ENCODE data around the gene CALB2. TPM values are rescaled to one million over a fixed set of nuclear protein-coding genes. Genes with fewer than 3 reads are reported as not detected.

Gene CALB2
- total and polyA plus RNA-seq, 2 donors (not counting 3 experiments of a cell fraction or from before 2014, with no cell fraction given), result not detected

- no peaks in the 10 kb centered on the region for H3K79me2 ChIP-seq (ENCODE audit: control insufficient read depth, insufficient read depth, low read length)
- no peak overlapping the region for H3K4me2 ChIP-seq (ENCODE audit: insufficient read depth, low read length)
- H3K9me1 ChIP-seq (replicated peaks; ENCODE audit: control insufficient read depth, extremely low read depth, insufficient read depth, low read length), result no peaks in the 10 kb centered on the region
- H3K4me1 ChIP-seq (ENCODE audit: control insufficient read depth, extremely low read depth, insufficient read depth, low read length), result no peaks in the 10 kb centered on the region
- no peak overlapping the region for H3K27ac ChIP-seq (ENCODE audit: insufficient read depth, low read depth, low read length)
- H3K4me3 ChIP-seq (replicated peaks in 1 of 3; ENCODE audit: insufficient read depth in 1 of 3, low read depth in 1 of 3, low read length in 3 of 3), result no peak overlapping the region
- intact Hi-C loops (cut with micrococcal nuclease), result no loop called here
- ChIA-PET CTCF (interaction anchor here (1.8 to 6.1 kb wide), 3 partner anchors 17 to 201 kb away, joined by 11 to 229 read pairs (median 37); no protein-coding TSS in a partner anchor), POLR2A (no interaction called here)
- DNase-seq (ENCODE audit: low read depth, low spot score) (no peak), FAIRE-seq (no peak)
- no peaks in the 10 kb centered on the region for H3K27me3 ChIP-seq (ENCODE audit: control insufficient read depth in 2 of 2, insufficient read depth in 2 of 2, low read length in 2 of 2)
- TF ChIP-seq JUN (IDR thresholded peaks at IDR 0.05; ENCODE audit: borderline replicate concordance, insufficient read depth, insufficient read length, low read depth) (no peak), POLR2A (IDR thresholded peaks at IDR 0.05; ENCODE audit: low read depth, low read length) (no peak), MYC (IDR thresholded peaks at IDR 0.05; ENCODE audit: low read depth, low read length) (no peak), POLR2AphosphoS5 (IDR thresholded peaks at IDR 0.05; ENCODE audit: insufficient read depth, low read depth, low read length) (no peak), FOS (IDR thresholded peaks at IDR 0.05; ENCODE audit: borderline replicate concordance, insufficient read depth, low read length) (no peak), CTCF (IDR thresholded peaks at IDR 0.05; ENCODE audit: extremely low read depth in 1 of 2, insufficient read depth in 1 of 2, low read depth in 1 of 2, low read length in 2 of 2) (no peak), GATA2 (IDR thresholded peaks at IDR 0.05; ENCODE audit: insufficient read depth, insufficient read length, low read depth, low read length) (no peak), EZH2 (IDR thresholded peaks at IDR 0.05; ENCODE audit: borderline replicate concordance, low read depth, low read length, severe bottlenecking) (no peak)
- TF ChIP-seq, protein P1, sequence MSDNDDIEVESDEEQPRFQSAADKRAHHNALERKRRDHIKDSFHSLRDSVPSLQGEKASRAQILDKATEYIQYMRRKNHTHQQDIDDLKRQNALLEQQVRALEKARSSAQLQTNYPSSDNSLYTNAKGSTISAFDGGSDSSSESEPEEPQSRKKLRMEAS (IDR thresholded peaks at IDR 0.05; ENCODE audit: insufficient read depth, insufficient read length), result no peak
- H3K9ac ChIP-seq (replicated peaks; ENCODE audit: extremely low read depth, insufficient read depth, low read length), result no peak overlapping the region
- no peak overlapping the region for H2AFZ ChIP-seq (ENCODE audit: low read depth, low read length)
- no peaks in the 10 kb centered on the region for H3K9me3 ChIP-seq (replicated peaks; ENCODE audit: control insufficient read depth, insufficient read depth, low read length)
- H3K36me3 ChIP-seq (ENCODE audit: control insufficient read depth in 2 of 2, extremely low read depth in 1 of 2, insufficient read depth in 2 of 2, low read length in 2 of 2), result no peaks in the 10 kb centered on the region
- BruUV-seq (replicated peaks), result no TSS peak
- dilution Hi-C loops (cut with MboI; ENCODE audit: extremely low pct_ligation_motif_present, low sequenced_read_pairs), result no loop called here
- no peaks in the 10 kb centered on the region for H4K20me1 ChIP-seq (replicated peaks; ENCODE audit: control insufficient read depth, extremely low read depth, insufficient read depth, low read length)
Observed at GRCh38 chr16:71410146-71410545, 51.6 kb downstream of the CALB2 start.
